ENCODE measurements around the gene CCDC201.

CCDC201 gene, protein sequence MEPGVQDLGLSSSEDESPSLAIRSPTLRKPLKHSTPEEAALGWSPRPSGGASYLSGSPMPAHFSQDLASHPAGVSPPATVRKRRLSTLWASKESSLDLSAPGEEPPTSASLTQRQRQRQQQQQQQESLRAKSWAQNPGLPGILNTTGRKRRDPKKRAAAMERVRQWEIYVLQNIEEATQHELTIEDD

GRCh38 chr7:45873035-45873354 is at the start of gene CCDC201:
TSS of gene CCDC201 (minus strand) at chr7:45873082. CDS start at chr7:45873007, 75 bp downstream.
- no peak for DNase-seq (ENCODE audit: low spot score)

- DNase-seq (ENCODE audit: low spot score) = peak; percentile 62
Observed at GRCh38 chr7:45921699-45922519, 49.0 kb upstream of the CCDC201 start.

GRCh38 chr7:45921381-45921698 is 48.5 kb upstream of the CCDC201 start:
- DNase-seq (ENCODE audit: low spot score) = no peak

GRCh38 chr7:45920502-45921380 is 47.9 kb upstream of the CCDC201 start, which contains the start of gene IGFBP3:
TSS of gene IGFBP3 (minus strand) at chr7:45921272. CDS start at chr7:45921140, 132 bp downstream.
- DNase-seq (ENCODE audit: low spot score) = peak; percentile 79

- no peak for DNase-seq (ENCODE audit: low spot score)
Observed at GRCh38 chr7:45919993-45920459, 47.1 kb upstream of the CCDC201 start.

DNA sequence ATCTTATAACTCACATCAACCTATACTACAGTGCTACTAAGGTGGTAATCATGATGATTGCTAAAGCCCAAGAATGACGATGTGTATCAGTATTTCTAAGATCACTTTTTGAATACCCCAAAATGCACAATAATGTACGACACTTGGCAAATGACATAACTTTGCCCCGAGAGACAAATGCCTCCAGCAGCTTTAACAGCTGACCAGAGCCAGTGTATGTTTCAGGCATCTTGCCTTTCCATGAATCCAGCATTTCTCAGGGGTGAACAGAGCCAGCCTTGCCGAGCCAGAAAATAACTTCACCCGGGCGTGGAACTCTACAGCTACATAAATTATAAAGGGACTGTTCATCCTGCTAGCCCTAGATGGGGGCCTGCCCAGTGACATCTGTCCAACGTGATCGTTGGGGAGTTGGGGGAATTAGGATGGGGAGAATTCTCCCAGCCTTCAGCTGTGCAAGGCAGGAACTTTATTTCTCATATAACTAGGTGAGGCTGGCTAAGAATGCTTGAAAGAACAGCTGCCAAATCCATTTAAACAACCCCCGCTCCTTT is 46.4 kb upstream of the CCDC201 start:
- DNase-seq (ENCODE audit: low spot score) = peak; percentile 9

DNA sequence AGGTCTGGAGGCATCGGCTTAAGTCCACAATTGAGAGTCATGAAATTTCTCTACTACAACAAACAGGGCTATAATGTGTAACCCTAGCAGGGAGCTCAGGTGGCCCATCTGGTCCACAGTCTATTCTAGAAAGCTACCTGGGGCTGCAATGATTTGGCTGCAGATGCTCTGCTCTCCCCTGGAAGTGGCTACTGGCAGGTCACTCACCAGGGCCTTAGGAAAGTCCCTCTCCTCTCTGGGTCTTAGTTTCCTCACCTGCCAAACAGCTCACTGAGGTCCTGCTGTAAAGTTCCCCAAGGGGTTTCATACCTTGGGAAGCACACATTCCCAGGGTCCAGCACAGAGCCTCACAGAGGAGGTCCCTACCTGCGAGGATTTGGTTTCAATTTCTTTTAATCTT is 45.7 kb upstream of the CCDC201 start:
- no peak for DNase-seq (ENCODE audit: low spot score)

- DNase-seq (ENCODE audit: low spot score) = peak; percentile 82
Observed at GRCh38 chr7:45917658-45918057, 44.8 kb upstream of the CCDC201 start.

- no peak for DNase-seq (ENCODE audit: low spot score)
Observed at GRCh38 chr7:45917064-45917463, 44.2 kb upstream of the CCDC201 start.

DNA sequence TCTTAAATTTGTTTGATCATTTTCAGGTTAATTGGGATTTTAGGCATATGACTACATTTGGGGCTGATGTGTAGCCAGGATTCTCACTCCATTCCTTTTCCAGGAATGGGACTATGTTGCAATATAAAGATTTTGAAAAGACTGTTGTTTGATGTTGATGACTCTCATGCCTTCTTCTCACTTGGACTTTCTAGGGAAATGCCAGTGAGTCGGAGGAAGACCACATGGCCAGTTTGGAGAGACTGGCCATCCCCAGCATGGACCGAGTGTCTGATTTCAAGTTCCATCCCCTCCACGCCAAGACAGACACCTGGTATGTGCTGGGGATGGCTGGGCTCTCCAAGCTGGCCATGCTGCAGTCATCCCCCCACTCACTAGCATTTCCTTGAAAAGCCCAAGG is 42.7 kb upstream of the CCDC201 start:
- DNase-seq (ENCODE audit: low spot score) = no peak

- no peak for DNase-seq (ENCODE audit: low spot score)
Observed at GRCh38 chr7:45914911-45915310, 42.0 kb upstream of the CCDC201 start.

DNA sequence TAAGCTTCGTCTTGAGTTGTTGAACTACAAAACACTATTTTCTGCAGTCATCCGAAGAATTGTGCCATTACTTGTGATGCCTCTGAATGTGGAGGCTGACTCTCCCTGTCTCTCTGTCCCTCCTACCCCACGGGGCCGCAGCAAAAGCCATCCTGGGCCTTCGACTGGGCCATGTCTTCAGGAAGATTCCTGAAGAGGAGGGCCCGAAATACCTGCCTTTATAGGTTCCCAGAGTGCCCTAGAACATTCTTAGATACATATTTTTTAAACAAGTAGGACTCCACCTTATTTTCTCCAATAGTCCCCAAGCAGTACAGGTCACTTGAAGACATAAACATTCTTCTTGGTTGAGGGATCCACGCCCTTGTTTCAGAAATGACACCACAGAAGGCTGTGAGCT is 40.1 kb upstream of the CCDC201 start:
- no peak for DNase-seq (ENCODE audit: low spot score)

- no peak for DNase-seq (ENCODE audit: low spot score)
Observed at GRCh38 chr7:45911311-45911710, 38.4 kb upstream of the CCDC201 start.

DNA sequence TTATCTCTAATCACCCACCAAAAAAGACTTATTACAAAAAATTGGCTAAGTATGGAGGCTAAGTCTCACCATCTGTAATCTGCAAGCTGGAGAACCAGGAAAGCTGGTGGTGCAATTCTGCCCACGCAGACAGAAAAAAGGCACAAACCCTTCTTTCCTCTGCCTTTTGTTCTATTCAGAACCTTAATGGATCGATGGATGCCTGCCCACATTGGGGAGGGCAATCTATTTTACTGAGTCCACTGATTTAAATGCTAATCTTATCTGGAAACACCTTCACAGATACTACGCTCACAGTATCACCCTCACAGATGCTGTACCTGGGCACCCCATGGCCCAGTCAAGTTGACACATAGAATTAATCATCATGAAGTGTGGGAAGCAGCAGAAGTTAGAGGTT is 38.0 kb upstream of the CCDC201 start:
- DNase-seq (ENCODE audit: low spot score) = no peak

DNA sequence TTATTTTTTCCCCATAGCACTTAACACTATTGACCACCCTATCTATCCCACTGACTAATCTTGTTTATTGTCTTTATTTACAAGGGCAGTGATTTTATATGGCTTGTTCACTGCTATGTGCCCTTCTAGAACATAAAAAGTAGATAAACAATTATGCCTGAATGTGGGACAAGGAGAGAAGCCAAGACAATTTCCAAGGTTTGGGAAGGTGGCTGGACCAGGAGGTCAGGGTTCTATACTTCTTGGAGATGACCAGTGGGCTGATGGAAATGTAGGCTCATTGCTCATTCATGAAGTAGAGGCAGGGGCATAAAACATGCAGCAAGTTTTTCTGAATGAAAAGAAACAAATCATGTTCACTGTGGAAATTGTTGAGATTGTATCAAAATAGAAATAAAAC is 36.7 kb upstream of the CCDC201 start:
- no peak for DNase-seq (ENCODE audit: low spot score)

DNA sequence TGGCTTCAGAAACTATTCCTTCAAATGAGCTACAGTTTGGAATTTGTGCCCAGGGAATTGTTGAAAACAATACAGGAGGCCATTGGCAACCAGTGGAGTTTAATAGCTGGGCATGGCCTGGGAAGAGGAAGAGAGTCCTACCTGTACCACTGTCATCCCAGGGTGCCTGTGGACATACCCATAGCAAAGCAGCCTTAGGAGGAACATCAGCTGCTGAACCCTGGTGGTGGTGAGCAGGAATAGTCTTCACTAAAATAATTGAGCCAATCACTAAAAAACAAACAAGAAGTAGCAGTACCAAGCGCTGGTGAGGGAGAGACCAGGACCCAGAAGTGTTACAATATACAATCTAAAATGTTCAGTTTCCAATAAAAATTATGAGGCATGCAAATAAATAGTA is 29.9 kb upstream of the CCDC201 start:
- DNase-seq (ENCODE audit: low spot score) = no peak

GRCh38 chr7:45901566-45901965 is 28.7 kb upstream of the CCDC201 start:
- DNase-seq (ENCODE audit: low spot score) = no peak

DNA sequence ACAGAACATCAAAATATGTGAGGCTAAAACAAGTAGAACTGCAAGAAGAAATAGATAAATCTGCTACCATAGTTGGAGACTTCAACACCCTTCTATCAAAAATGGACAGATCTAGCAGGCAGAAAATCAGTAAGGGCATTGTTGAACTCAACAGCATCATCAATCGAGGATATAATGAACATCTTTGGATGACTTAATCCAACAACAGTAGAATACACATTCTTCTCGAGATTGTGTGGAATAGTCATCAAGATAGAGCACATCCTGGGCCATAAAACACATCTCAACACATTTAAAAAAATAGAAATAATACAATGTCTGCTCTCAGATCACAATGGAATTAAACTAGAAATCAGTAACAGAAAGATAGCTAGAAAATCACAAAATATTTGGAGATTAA is 25.3 kb upstream of the CCDC201 start:
- no peak for DNase-seq (ENCODE audit: low spot score)

GRCh38 chr7:45897042-45897690 is 24.3 kb upstream of the CCDC201 start:
- peak; percentile 71 for DNase-seq (ENCODE audit: low spot score)

GRCh38 chr7:45894665-45895062 is 21.8 kb upstream of the CCDC201 start:
- DNase-seq (ENCODE audit: low spot score) = no peak

DNA sequence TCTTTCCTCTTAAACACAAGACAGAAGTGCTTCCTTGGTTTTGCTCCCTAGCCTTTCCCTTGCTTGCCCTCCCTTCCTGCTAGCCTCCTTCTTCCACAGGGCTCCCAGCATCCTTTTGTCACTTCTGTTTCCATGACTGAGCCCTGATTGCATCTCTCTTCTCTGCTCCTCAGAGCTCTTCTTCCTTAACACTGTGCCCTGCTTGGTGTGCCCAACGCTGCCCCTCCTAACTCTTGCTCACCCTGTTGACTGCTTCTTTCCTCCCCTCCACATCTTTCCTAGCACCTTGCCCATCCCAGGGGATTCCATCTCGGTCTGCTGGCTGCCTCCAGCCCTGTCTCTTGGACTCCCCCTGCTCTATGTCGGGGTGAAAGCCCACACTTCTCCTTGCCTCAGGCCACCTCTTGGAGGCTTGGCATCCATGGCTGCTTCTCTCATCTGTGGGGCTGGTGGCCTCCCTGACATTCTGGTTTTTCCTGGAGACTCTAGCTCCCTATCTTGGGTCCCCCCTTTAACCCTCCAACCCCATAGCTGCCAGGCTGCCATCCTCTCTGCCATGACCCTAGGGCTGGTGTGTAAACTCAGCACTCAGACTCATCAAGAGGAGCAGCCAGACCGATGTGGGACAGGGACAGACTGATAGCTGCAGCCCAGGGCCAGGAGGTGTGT is 21.2 kb upstream of the CCDC201 start:
- no peak for DNase-seq (ENCODE audit: low spot score)

All from AG08395 (cell line).